HG03095 (cell line): Measurements from ENCODE around the gene CAV1.

ENCODE experiments used
- ATAC-seq: cut with Tn5 transposase; IDR thresholded peaks from one replicate; pipeline ENCODE4 v1.9.1; 2021; ENCODE audit warnings: moderate library complexity; ENCODE audit not compliant: unreplicated experiment

Gene CAV1

DNA sequence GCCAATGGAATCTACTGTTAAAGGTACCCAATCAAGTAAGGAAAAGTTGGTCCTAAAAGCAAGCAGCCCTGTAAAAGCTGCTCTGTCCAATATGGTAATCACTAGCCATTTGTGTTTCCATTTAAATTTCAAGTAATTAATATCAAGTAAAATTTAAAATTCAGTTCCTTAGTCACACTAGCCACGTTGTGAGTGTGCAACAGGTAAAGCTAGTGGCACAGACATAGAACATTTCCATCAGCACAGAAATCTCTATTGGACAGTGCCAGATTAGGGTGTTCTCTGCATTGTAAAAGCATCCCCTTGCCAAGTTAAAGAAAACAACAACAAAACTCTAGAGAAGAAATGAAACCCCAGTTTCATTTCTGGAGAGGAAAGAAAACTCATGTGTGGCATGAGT lies 4.4 kb downstream of the CAV1 start:
- no peak for ATAC-seq

DNA sequence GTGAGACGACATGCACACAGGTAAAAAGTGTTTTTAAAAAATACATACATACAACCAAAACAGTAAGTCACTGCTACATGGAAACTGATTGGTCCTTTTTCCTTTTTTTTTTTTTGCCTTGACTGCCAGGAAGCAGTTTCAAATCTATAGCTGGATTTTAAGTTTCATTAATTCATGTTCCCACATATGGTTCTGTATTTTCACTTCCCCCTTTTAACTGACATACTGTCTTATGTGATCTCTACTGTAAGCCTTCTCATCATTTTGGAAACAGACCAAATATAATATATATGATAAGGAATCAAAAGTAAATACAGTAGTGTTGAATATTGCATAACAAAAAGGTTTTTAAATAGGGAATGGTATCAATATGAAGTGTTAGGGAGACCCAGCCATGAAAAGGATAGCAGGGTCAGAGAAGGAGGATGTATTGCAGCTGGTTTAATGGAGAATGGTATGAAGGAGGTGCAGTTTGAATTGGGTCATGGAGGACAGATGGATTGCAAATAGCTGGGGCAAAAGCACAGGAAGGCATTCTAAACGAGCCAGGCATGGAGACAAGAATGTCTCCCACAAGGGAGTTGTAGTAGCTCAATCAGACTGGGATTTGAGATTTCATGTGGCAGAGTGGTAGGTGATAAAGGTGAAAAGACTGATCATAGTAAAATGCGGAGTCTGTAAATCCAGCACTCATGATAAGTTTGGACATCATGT lies 5.4 kb downstream of the CAV1 start:
- ATAC-seq, result no peak

DNA sequence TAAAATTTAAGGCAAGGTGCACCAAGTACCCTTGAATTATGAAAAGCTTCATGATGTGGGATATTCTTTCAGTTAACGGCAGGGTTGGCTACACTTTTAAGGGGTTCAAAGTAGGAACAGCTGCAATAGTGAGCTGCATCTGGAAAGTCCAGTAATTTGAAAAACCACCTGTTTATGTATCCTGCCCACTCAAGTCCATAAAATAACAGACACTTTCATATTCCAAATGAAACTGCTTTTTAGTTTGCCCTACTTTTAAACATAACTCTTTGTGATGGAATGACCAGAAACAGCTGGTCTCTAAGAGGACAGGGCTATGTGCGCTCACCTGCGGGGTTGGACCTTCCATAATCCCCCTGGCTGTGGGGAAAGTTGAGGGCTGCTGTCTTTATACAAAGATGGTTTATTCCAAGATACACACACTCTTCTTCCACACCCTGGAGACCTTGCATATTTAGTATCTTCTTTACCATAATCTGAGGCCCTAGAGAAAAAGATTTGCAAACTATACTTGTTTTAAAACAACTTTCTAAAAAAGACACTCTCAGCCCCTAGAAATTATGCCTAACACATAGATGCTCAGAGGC lies 7.4 kb downstream of the CAV1 start:
- ATAC-seq, result no peak

DNA sequence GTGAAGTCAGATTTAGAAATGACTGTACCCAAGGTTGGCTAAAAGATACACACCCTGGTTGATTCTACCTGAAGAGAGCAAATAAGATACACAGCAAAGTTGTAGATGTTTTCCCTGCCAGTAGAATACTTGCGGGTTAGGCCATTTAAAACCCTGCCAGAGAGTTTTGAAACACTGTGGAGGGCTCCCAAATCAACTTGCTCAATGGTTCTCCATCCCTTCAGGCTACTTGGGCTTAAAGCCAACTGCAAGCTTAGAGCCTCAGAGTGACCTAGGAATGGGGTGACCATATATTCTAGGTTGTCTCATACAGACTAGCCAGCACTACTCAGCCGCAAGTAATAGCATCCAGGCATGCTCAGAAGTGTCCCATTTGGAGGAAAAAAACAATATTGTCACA lies 10.0 kb downstream of the CAV1 start:
- no peak for ATAC-seq

DNA sequence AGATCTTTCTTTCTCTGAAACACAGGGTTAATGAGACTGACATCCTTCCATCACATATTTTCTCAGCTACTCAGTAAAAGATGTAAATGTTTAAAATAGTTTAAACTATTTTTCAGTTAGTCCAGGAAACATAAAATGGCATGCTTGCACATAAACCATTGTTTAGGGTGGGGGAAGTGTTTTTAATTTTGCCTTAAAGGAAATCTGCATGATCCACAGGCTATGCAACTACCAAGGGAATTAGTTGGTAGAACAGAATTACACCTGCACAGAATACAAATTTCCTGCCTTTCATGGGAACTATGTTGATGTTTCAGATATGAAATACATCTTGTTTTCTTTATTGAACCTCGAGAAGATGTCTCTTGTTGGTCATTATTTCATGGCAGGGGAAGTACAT lies 10.6 kb downstream of the CAV1 start:
- ATAC-seq, result no peak

DNA sequence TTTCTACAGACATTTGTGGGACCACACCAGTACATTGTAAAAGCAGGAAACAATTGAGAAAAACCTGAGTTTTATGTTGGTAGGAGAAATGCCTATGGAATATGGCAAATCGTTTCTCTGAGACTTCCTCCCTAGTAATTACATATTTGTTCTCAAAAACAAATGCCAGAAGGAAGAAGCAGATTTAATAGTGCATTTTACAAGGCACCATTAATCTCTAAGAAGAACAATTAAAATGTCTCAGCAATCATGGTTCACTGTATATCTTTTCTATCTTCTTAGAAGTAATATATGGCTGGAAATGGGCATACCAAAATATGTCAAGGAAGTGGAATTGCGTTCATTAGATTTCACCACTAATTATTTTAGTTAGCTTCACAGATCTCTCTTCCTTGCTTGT lies 13.3 kb downstream of the CAV1 start:
- ATAC-seq, result no peak

DNA sequence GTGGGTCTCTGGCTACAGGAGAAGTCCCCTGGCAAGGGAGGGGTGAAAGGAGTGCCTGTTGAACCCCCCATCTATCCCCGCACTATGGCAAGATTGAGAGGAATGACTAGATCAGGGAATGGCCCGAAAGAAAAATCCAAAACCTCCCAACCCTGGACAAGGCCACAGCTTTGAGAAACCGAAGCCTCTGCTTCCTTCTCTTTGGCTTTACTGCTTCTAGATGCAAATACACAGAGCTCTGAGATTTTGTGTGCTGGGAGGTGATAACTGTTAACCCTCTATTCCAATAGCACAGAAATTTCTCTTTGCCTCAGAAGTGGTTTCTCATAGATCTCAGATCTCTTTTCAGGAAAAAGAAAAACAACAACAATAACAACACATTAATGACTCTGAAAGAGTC lies 15.0 kb downstream of the CAV1 start:
- no peak for ATAC-seq

DNA sequence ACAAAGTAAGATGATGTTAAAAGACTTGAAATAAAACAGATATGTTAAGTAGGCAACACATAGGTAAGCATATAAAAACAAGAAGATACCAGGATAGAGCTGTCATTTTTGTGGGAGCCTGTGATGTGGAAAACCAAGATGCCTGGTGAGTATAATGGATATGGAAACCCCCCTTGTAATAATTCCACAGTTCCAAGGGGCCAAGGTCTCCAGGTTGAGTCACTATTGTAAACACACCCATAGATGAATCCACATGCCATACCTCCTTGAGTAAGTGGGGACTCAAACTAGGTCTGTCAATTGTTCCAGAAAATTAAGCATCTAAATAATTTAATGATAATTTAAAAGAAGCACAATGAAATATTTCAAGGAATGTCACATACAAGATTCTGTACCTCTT lies 15.9 kb downstream of the CAV1 start:
- no peak for ATAC-seq

DNA sequence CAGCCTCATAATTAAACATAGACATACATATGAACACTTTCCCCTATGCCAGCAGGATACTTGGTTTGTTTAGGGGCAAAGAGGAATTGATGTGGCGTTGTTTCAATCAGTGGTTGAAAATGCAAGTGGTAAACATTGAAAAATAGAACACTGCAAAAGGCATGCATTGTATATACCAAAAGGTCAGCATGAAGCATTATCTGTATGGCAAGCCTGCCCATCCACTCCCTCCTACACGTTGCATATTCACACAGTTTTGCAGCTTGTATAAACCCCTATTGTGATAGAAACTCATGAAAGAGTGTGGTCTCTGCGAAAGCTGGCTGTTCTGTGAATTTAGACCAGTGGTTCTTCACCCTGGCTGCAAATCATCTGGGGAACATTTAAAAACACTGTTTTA lies 17.1 kb downstream of the CAV1 start:
- ATAC-seq, result no peak

DNA sequence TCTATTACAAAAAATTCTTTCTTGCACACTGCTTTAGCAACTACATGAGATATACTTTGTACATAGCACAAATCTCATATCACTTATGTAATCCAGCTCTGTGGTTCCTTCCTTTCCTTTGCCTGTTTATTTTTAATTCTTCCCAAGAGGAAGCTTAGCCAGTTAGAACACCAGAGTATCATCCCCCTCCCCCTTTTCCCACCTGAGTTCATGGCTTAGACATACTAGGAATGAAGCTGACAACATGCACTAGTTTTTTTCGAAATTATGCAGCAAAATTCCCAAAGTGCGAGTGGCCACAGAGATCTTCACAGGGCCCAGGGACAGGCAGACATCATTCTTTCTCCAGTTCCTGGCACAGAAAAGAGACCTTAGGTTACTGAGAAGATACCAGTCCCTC lies 17.8 kb downstream of the CAV1 start:
- no peak for ATAC-seq

DNA sequence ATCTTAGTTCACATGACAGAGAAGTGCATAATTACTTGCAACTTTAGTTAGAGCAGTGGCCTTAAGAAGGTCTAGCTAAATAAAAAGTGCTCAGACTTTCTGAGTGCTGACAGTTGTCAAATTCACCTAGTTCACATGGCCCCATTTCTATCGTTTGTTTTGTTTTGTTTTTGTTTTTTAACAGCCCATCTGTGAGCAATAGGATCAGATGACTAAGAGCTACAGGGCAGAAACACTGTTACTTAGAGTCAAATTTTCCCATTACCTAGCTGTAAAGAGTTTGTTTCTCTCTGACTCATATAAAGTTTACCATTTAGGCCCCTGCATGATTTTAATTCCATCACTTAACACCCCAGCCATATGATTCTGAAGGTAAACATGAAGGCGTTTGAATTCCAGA lies 18.8 kb downstream of the CAV1 start:
- no peak for ATAC-seq

DNA sequence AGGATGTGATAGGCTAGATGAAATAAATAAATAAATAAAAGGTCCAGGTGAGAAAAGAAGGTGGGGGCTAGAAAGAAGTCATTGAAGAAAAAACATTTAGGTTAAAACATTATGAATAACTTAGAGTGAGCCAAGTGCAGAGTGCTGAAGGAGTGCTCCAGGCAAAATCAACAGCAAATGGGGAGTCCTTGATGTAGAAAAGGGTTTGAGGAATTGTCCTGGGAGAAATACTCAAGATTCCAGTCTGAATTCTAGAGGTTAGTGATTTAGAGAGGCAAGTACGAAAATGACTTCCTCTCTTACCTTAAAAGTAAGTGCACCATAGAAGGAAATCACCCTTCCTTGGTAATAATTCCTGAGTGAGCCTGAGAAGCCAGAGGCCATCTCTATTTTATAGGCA lies 19.7 kb downstream of the CAV1 start:
- ATAC-seq, result no peak

DNA sequence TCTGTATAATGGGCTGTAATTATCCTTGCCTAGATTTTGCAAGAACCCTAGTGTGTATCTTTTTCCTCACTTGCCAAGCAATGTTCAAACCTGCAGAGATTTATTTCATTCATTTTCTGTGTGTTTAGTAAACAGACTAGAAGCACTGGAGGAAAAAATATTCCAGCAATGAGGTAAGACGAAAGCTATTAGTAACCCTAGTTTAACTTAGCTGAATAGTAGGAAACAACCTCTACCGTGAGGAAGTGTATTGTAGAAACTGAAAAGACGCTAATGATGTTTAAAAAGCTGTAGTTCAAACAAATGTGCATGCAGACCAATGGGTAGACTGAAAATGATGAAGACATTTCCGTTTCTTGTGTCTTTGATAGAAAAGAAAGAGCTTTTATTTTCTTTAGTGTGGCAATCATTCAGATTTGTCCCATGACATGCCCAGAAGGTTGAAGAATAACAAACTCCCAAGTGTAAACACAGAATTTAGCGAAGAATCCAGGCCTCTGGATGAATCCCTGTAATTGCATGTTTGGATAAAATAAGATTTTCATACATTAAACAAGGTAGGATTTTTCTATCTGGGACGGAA lies 20.7 kb downstream of the CAV1 start:
- no peak for ATAC-seq

DNA sequence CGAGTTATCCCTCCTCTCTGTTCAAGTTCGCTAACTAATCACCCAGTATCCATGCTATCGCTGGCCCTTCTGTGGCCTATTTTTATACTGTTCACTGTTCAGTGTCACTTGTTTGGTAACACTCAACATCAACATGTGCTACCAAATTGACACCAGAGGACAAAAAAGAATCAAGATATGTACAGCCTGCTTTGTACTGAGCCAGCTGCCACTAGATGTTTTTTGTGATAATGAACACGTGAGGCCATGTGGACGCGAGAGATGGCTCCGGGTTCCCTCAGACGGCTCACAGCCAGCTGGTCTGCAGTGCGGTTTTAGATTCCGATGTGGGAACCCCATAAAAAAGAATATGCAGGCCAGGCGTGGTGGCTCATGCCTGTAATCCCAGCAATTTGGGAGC lies 21.2 kb downstream of the CAV1 start:
- ATAC-seq, result no peak

DNA sequence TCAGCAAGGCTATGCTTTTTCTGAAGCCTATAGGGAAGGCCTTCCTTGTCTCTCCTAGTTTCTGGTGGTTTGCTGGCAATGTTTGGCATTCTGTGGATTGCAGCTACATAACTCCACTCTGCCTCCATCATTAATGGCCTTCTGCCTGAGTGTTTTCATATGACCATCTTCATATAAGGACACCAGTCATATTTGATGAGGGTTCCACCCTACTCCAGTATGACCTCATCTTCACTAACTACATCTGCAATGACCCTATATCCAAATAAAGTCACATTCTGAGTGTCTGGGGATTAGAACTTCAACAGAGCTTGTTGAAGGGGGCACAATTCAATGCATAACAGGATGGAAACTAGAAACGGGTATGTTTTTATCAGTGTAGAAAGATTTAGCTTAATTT lies 22.1 kb downstream of the CAV1 start:
- ATAC-seq, result no peak

DNA sequence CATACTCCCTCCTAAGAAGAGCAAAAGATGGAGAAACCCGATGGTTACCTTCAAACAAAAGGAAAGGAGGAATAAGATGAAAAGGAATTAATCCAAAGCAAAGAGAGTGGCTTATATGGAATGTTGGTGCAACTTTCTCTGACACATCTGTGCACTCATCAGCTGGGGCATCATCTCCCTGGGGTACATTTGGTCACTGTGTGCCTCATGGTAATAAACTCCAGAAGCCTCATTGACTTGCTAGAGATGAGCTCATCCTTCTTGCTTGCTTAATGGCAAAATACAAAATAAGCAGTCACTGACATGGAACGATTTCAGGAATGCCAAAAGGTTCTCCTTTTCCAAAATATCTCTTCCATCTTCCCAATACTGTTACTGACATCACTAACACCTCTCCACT lies 22.5 kb downstream of the CAV1 start:
- no peak for ATAC-seq

DNA sequence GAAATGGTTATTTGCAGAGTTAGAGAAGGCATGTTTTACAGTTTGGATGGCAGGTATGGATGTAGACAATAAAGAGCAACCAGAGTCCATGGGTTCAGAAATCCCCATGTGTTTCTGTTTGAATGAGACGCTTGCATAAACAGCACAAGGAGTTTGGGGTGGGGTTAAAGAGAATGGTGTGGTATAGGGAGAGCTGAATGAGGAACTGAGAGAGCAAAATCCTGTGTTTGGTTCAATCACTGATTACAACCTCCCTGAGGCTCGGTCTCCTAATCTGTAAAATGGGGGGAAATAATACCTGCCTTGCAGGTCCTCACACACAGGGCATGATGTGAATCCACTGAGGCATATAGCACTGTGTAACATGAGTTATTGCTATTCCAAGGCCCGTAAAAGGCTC lies 23.7 kb downstream of the CAV1 start:
- peak; percentile 98 for ATAC-seq

DNA sequence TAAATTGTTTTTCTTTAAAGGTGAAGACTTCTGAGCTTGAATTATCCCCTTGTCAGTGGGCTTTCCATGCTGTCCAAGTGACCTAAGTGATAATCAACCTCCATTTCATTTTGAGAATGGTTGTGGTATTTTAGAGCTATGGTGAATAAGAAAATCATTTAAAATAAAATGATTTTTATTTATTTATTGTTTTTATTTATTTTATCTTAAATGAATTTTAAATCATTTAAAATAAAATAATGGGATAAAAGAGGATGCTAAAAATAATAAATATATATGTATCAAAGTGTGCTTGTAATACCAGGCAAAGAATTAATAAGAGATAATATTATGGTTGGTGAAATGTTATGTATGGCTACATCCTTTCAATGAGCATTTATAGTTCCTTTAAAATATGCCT lies 24.5 kb downstream of the CAV1 start:
- ATAC-seq, result no peak

DNA sequence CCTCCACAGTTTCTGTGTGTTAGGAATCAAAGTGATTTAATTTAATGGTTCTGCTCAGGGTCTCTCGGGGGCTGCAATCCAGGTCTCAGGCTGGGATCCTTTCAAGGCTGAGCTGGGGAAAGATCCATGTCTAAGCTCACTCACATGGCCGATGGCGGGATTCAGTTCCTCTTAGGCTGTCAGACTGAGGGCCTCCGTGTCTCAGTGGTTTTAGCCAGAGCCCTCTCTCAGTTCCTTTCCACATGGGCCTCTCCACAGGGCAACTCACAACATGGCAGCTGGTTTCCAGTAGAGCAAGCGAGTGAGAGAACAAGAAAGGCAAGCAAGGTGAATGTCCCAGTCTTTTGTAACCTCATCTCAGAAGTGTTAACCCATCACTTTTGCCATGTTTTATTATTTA lies 26.9 kb downstream of the CAV1 start:
- ATAC-seq, result no peak

DNA sequence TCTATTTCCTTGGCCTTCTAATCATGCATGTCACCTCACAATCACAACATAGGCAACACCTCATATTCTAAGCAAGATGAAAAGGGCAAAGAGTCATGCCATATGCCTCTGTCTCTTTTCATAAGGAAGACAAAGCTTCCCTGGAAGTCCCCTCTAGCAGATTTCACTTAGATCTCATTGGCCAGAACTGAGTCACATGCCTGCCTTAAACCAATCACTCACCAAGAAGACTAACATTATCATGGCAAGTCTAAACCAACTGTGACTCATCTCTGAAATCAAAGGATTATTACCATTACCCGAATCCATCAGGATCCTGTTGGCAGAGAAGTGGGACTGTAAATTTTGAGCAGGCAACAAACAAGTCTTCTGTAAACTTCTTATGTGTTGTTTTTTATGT lies 27.8 kb downstream of the CAV1 start:
- no peak for ATAC-seq

DNA sequence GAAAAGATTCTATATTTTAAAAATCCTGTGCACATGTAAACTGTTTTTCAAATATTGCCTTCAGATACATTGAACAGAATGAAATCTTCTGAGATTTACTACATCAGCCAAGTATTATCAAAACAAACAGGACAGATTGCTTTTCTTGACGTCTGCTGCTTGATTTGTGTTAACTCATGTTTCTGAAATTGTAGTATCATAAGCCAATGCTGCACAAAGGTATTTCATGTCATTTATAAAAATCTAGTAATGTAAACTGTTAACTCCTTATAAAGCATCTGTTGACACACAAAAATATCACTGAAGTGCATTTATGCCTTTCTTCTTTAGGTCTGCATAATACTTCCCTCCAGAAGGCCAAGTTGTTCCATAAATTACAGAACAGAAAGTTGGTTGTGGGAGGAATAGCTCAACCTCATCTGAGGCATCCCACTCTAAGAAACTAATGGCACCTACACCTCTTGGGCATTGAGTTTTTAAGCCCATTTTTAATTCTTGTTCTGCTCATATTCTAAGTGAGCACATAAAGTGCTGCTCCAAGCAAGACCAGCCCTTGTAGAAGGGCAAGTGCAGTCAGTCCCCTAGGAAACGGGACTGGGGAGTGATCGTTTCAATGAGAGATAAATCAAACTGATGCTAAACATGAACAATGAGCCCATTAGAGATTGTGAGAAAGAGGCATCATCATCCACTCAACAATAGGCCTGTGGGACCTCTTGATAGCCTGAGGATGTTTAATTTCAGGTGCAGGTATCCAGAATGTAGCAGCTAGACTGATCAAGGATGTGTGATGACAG lies 28.5 kb downstream of the CAV1 start:
- ATAC-seq, result no peak

DNA sequence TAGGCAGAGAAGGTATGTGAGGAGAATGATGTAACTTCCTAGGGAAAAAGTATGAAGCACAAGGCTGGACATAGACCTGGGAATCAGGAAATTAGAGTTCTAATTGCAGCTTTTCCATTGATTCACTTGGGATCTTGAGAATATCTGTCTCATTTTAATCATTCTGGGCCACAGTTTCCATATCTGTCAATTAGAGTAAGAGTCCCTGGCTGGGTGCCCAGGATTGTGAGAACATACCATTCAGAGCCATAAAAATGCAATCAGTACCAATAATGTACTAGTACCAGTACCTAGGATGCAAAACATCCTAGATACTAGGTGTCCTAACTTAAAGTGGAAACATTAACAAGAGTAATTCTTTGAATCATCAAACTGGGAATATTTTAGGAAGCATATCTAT lies 29.6 kb downstream of the CAV1 start:
- ATAC-seq, result no peak
